Body of pancreas (tissue), 4 donors: Measurements from ENCODE around the gene UTP14A. TPM values are rescaled to one million over a fixed set of nuclear protein-coding genes. Genes with fewer than 3 reads are reported as not detected.

Experiments used
- ATAC-seq: fragments of 150-250 bp; one replicate; pipeline ENCODE4 v1.9.1; 2016
- DNase-seq, 4 donors: peaks; one replicate each; pipeline ENCODE4 v3.0.0-alpha.2; 2019
- H3K27ac ChIP-seq, 4 donors: fragments of 200-600 bp; sonication (generic); 1 replicate in 3 of 4; 2 replicates in 1 of 4; pipeline versions ENCODE4 v1.5.1 to v1.6.1; 2016 to 2019; ENCODE audit warnings: mild to moderate bottlenecking in 1 of 4, mixed read lengths in 1 of 4, moderate library complexity in 1 of 4
- H3K27me3 ChIP-seq, 2 donors: fragments of 200-600 bp; sonication (generic); one replicate each; pipeline ENCODE4 v1.6.0; 2016; ENCODE audit warnings: mild to moderate bottlenecking in 1 of 2
- H3K36me3 ChIP-seq, 2 donors: fragments of 200-600 bp; sonication (generic); replicated peaks in 1 of 2; 2 replicates each; pipeline ENCODE4 v1.5.1; 2016; ENCODE audit warnings: low read depth in 2 of 2; ENCODE audit not compliant: insufficient read depth in 1 of 2
- H3K4me1 ChIP-seq: fragments of 200-600 bp; sonication (generic); one replicate; pipeline ENCODE4 v1.6.0; 2016
- H3K4me3 ChIP-seq, 2 donors: fragments of 200-600 bp; sonication (generic); 1 replicate in 1 of 2; 2 replicates in 1 of 2; pipeline ENCODE4 v1.5.1; 2016 to 2019
- H3K9me3 ChIP-seq, 3 donors: fragments of 200-600 bp; sonication (generic); 1 replicate in 2 of 3; 2 replicates in 1 of 3; pipeline ENCODE4 v1.5.1; 2016
- POLR2A ChIP-seq, 3 donors: fragments of 450-650 bp; IDR thresholded peaks; one replicate each; pipeline ENCODE4 v1.6.1; 2016; ENCODE audit warnings: antibody characterized with exemption in 3 of 3, mild to moderate bottlenecking in 2 of 3
- WGBS, 2 donors: methylation state at CpG; one replicate each; pipeline ENCODE4 v1.1.5; 2017; 5-methylcytosine and 5-hydroxymethylcytosine counted together
- intact Hi-C: fragments of 100-400 bp; cut with DNase I; formaldehyde crosslinking; loops from one replicate; pipeline ENCODE4 v1.15.1; 2023
- total RNA-seq, 2 donors: library from RNA; depleted of rRNA; stranded (reverse); fragments of >200 nt; gene quantifications; one replicate each; pipeline ENCODE4 v1.1.0, GENCODE V29; 2016
- TF ChIP-seq, protein P1 (sequence below), 7 experiments: fragments of 450-650 bp in 4 of 7; fragments of 200-600 bp in 3 of 7; sonication (generic) in 3 of 7; IDR thresholded peaks; one replicate each; pipeline ENCODE4 v1.5.1; 2016 to 2019; ENCODE audit warnings: antibody characterized with exemption in 7 of 7

UTP14A gene
- total RNA-seq, 2 donors from 2014 or later = 10.9 to 13.8 TPM

GRCh38 chrX:129976441-129976840 lies 70.5 kb downstream of the UTP14A start:
- Histone ChIP-seq H3K4me1 (no peaks in the 10 kb centered on the region), H3K27ac (no peak overlapping the region), H3K27me3 (no peaks in the 10 kb centered on the region), H3K4me3 (no peak overlapping the region), H3K9me3 (no peaks in the 10 kb centered on the region), H3K36me3 (no peaks in the 10 kb centered on the region)
- intact Hi-C loops = no loop called here
- DNase-seq (no peak), ATAC-seq (no peak)
- WGBS, 2 donors = 74 to 81% methylated on average over 5 of the region's 5 CpGs
- TF ChIP-seq, protein P1, sequence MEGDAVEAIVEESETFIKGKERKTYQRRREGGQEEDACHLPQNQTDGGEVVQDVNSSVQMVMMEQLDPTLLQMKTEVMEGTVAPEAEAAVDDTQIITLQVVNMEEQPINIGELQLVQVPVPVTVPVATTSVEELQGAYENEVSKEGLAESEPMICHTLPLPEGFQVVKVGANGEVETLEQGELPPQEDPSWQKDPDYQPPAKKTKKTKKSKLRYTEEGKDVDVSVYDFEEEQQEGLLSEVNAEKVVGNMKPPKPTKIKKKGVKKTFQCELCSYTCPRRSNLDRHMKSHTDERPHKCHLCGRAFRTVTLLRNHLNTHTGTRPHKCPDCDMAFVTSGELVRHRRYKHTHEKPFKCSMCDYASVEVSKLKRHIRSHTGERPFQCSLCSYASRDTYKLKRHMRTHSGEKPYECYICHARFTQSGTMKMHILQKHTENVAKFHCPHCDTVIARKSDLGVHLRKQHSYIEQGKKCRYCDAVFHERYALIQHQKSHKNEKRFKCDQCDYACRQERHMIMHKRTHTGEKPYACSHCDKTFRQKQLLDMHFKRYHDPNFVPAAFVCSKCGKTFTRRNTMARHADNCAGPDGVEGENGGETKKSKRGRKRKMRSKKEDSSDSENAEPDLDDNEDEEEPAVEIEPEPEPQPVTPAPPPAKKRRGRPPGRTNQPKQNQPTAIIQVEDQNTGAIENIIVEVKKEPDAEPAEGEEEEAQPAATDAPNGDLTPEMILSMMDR (IDR thresholded peaks at IDR 0.05) = no peak
- no peak for TF ChIP-seq POLR2A (IDR thresholded peaks at IDR 0.05)

Other genes with a start within 250 kb of the UTP14A start
- 1 to 10 TPM in 1 of 2 donors, under 1 TPM in 1; 0.52 to 5.6 TPM for gene XPNPEP2, start 167.2 kb upstream of the UTP14A start, total RNA-seq
- 1 to 10 TPM; 3.6 TPM for gene SASH3, start 126.2 kb upstream of the UTP14A start, total RNA-seq
- 10 to 100 TPM; 12.7 to 12.9 TPM for gene ZDHHC9, start 62.3 kb upstream of the UTP14A start, total RNA-seq
- 1 to 10 TPM; 3.0 to 4.4 TPM for gene BCORL1, start 76.5 kb downstream of the UTP14A start, total RNA-seq
- gene ELF4, start 204.3 kb downstream of the UTP14A start, total RNA-seq = 1 to 10 TPM; 1.6 to 3.6 TPM